ENCODE results near the gene EML4.

DNA sequence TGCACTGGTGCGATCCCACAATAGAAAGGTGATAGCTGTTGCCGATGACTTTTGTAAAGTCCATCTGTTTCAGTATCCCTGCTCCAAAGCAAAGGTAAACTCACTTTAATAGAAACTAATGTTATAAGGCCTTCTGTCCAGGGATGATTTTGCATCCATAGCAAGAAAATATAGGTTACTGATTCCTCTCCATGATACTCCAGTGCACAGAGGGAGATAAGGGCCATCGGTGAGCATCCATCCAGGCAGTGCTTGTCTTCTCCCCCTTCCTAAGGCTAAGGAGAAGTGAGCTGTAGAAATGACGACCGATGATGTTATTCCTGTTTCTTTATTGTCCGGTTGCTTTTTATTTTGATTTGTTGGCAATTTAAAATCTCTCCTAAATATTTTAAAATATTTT lies 159.8 kb downstream of the EML4 start:
- TF ChIP-seq, protein P1, sequence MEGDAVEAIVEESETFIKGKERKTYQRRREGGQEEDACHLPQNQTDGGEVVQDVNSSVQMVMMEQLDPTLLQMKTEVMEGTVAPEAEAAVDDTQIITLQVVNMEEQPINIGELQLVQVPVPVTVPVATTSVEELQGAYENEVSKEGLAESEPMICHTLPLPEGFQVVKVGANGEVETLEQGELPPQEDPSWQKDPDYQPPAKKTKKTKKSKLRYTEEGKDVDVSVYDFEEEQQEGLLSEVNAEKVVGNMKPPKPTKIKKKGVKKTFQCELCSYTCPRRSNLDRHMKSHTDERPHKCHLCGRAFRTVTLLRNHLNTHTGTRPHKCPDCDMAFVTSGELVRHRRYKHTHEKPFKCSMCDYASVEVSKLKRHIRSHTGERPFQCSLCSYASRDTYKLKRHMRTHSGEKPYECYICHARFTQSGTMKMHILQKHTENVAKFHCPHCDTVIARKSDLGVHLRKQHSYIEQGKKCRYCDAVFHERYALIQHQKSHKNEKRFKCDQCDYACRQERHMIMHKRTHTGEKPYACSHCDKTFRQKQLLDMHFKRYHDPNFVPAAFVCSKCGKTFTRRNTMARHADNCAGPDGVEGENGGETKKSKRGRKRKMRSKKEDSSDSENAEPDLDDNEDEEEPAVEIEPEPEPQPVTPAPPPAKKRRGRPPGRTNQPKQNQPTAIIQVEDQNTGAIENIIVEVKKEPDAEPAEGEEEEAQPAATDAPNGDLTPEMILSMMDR (IDR thresholded peaks at IDR 0.05): no peak
- TF ChIP-seq POLR2A (IDR thresholded peaks at IDR 0.05): no peak

Data from adrenal gland (tissue), 5 donors.